H9 (cell line): ENCODE results near the gene CLEC14A. TPM values are rescaled to one million over a fixed set of nuclear protein-coding genes. Genes with fewer than 3 reads are reported as not detected.

ENCODE experiments used
- DNase-seq: peaks from one replicate; pipeline ENCODE4 v3.0.0-alpha.2; 2017
- H2AFZ ChIP-seq: one replicate; pipeline ENCODE4 v1.6.1; 2013; ENCODE audit warnings: mild to moderate bottlenecking, low read length, control low read depth, moderate library complexity
- H2AK5ac ChIP-seq: 2 replicates; pipeline ENCODE4 v1.6.1; 2013; ENCODE audit warnings: low read length, control low read depth, mixed read lengths; ENCODE audit not compliant: insufficient read length
- H2BK120ac ChIP-seq: one replicate; pipeline ENCODE4 v1.6.1; 2013; ENCODE audit warnings: low read depth, mild to moderate bottlenecking, low read length, control low read depth, inconsistent platforms; ENCODE audit not compliant: poor library complexity, severe bottlenecking
- H2BK12ac ChIP-seq: 2 replicates; pipeline ENCODE4 v1.6.1; 2013; ENCODE audit warnings: low read length, control low read depth, mixed read lengths, low read depth; ENCODE audit not compliant: insufficient read length
- H2BK15ac ChIP-seq: 2 replicates; pipeline ENCODE4 v1.6.1; 2013; ENCODE audit warnings: low read depth, low read length, control low read depth
- H2BK20ac ChIP-seq: one replicate; pipeline ENCODE4 v1.6.1; 2013; ENCODE audit warnings: low read depth, mild to moderate bottlenecking, low read length, control low read depth, inconsistent platforms; ENCODE audit not compliant: poor library complexity, severe bottlenecking
- H2BK5ac ChIP-seq: 2 replicates; pipeline ENCODE4 v1.6.1; 2013; ENCODE audit warnings: low read length, control low read depth, mixed read lengths; ENCODE audit not compliant: insufficient read length
- H3K14ac ChIP-seq: 2 replicates; pipeline ENCODE4 v1.6.1; 2013; ENCODE audit warnings: low read length, control low read depth; ENCODE audit not compliant: insufficient read depth
- H3K18ac ChIP-seq: 2 replicates; pipeline ENCODE4 v1.6.1; 2013; ENCODE audit warnings: low read depth, mild to moderate bottlenecking, mixed read lengths, low read length, control low read depth; ENCODE audit not compliant: insufficient read length
- H3K23ac ChIP-seq: 2 replicates; pipeline ENCODE4 v1.6.1; 2013; ENCODE audit warnings: low read length, control low read depth, mixed read lengths, low read depth; ENCODE audit not compliant: insufficient read length
- H3K23me2 ChIP-seq: 2 replicates; pipeline ENCODE4 v1.6.1; 2013; ENCODE audit warnings: low read depth, mild to moderate bottlenecking, mixed read lengths, low read length, control low read depth; ENCODE audit not compliant: insufficient read length, poor library complexity, severe bottlenecking
- H3K27ac ChIP-seq: 2 replicates; pipeline ENCODE4 v1.5.1; 2013; ENCODE audit warnings: low read length, control low read depth, mixed read lengths, low read depth; ENCODE audit not compliant: insufficient read length
- H3K27me3 ChIP-seq: 2 replicates; pipeline ENCODE4 v1.6.1; 2013; ENCODE audit warnings: low read length, control low read depth, inconsistent platforms; ENCODE audit not compliant: insufficient read depth
- H3K4ac ChIP-seq: 2 replicates; pipeline ENCODE4 v1.6.1; 2013; ENCODE audit warnings: low read depth, mild to moderate bottlenecking, control low read depth, inconsistent platforms, low read length, moderate library complexity
- H3K4me1 ChIP-seq: 2 replicates; pipeline ENCODE4 v1.6.1; 2013; ENCODE audit warnings: low read length, control low read depth, inconsistent platforms; ENCODE audit not compliant: insufficient read depth
- H3K4me2 ChIP-seq: 2 replicates; pipeline ENCODE4 v1.6.1; 2013; ENCODE audit warnings: low read length, control low read depth, mixed read lengths; ENCODE audit not compliant: insufficient read length, insufficient read depth
- H3K56ac ChIP-seq: 2 replicates; pipeline ENCODE4 v1.6.1; 2013; ENCODE audit warnings: low read depth, mild to moderate bottlenecking, mixed read lengths, low read length, control low read depth; ENCODE audit not compliant: insufficient read length
- H3K79me1 ChIP-seq: 2 replicates; pipeline ENCODE4 v1.6.1; 2013; ENCODE audit warnings: low read depth, mild to moderate bottlenecking, moderate library complexity, low read length, control low read depth, inconsistent platforms; ENCODE audit not compliant: insufficient read depth, poor library complexity, severe bottlenecking
- H3K79me2 ChIP-seq: 2 replicates; pipeline ENCODE4 v1.6.1; 2013; ENCODE audit warnings: low read length, control low read depth, inconsistent platforms; ENCODE audit not compliant: insufficient read depth
- H3K9ac ChIP-seq: 2 replicates; pipeline ENCODE4 v1.6.1; 2013; ENCODE audit warnings: low read length, control low read depth, mixed read lengths; ENCODE audit not compliant: insufficient read length; ENCODE audit errors: extremely low read depth
- H3K9me3 ChIP-seq: one replicate; pipeline ENCODE4 v1.6.1; 2013; ENCODE audit warnings: low read depth, low read length, inconsistent platforms; ENCODE audit not compliant: control insufficient read depth
- H3T11ph ChIP-seq: one replicate; pipeline ENCODE4 v1.6.1; 2013; ENCODE audit warnings: mild to moderate bottlenecking, low read length, control low read depth, inconsistent platforms
- H4K20me1 ChIP-seq: one replicate; pipeline ENCODE4 v1.6.1; 2013; ENCODE audit not compliant: control insufficient read depth, insufficient read length, insufficient read depth
- H4K5ac ChIP-seq: 2 replicates; pipeline ENCODE4 v1.6.1; 2013; ENCODE audit warnings: low read depth, mild to moderate bottlenecking, mixed read lengths, low read length, control low read depth; ENCODE audit not compliant: insufficient read length
- H4K8ac ChIP-seq: replicated peaks from 2 replicates; pipeline ENCODE4 v1.6.1; 2013; ENCODE audit warnings: low read length, control low read depth, mixed read lengths, low read depth; ENCODE audit not compliant: insufficient read length
- H4K91ac ChIP-seq: 2 replicates; pipeline ENCODE4 v1.6.1; 2013; ENCODE audit warnings: low read depth, mild to moderate bottlenecking, moderate library complexity, mixed read lengths, low read length, control low read depth; ENCODE audit not compliant: insufficient read length
- H3K27ac Mint-ChIP-seq, 3 experiments: 2 replicates in 2 of 3; 3 replicates in 1 of 3; pipeline ENCODE4 v1.8.0; 2020 to 2021; ENCODE audit warnings: mixed read lengths in 3 of 3, mild to moderate bottlenecking in 1 of 3, moderate library complexity in 1 of 3
- H3K27me3 Mint-ChIP-seq: 2 replicates; pipeline ENCODE4 v1.8.0; 2021; ENCODE audit warnings: low read depth, mild to moderate bottlenecking, moderate library complexity, mixed read lengths
- H3K36me3 Mint-ChIP-seq, 3 experiments: 2 replicates in 2 of 3; 3 replicates in 1 of 3; pipeline ENCODE4 v1.8.0; 2020 to 2021; ENCODE audit warnings: low read depth in 3 of 3, mixed read lengths in 3 of 3; ENCODE audit not compliant: insufficient read depth in 1 of 3
- H3K4me1 Mint-ChIP-seq, 2 experiments: 2 replicates each; pipeline ENCODE4 v1.8.0; 2020; ENCODE audit warnings: mixed read lengths in 2 of 2
- H3K4me3 Mint-ChIP-seq, 2 experiments: 2 replicates in 1 of 2; 3 replicates in 1 of 2; pipeline ENCODE4 v1.8.0; 2020 to 2021; ENCODE audit warnings: mild to moderate bottlenecking in 2 of 2, mixed read lengths in 2 of 2, moderate library complexity in 1 of 2
- H3K9me3 Mint-ChIP-seq, 2 experiments: 2 replicates in 1 of 2; 3 replicates in 1 of 2; pipeline ENCODE4 v1.8.0; 2020; ENCODE audit warnings: mild to moderate bottlenecking in 2 of 2, mixed read lengths in 2 of 2, moderate library complexity in 1 of 2
- WGBS: extraction: QIAGEN DNeasy Blood & Tissue Kit; methylation state at CpG from one replicate; pipeline ENCODE4 v1.1.7; 2013; ENCODE audit warnings: missing lambda C conversion rate, low lambda C conversion rate, mixed read lengths; ENCODE audit not compliant: insufficient read length; ENCODE audit errors: extremely low coverage; 5-methylcytosine and 5-hydroxymethylcytosine counted together
- long read RNA-seq: library from polyadenylated mRNA; unstranded; transcript quantifications from one replicate; pipeline ENCODE4 v2.0.0, GENCODE V29; 2020
- total RNA-seq: library from RNA; stranded (reverse); gene quantifications from 2 replicates; pipeline ENCODE4 v1.2.1, GENCODE V29; 2021
- TF ChIP-seq, protein P1 (sequence below): fragments of 200-600 bp; sonication (generic); conservative IDR thresholded peaks from 3 replicates; pipeline ENCODE4 v1.8.0; 2021; ENCODE audit warnings: antibody characterized with exemption, mild to moderate bottlenecking

Gene CLEC14A, protein sequence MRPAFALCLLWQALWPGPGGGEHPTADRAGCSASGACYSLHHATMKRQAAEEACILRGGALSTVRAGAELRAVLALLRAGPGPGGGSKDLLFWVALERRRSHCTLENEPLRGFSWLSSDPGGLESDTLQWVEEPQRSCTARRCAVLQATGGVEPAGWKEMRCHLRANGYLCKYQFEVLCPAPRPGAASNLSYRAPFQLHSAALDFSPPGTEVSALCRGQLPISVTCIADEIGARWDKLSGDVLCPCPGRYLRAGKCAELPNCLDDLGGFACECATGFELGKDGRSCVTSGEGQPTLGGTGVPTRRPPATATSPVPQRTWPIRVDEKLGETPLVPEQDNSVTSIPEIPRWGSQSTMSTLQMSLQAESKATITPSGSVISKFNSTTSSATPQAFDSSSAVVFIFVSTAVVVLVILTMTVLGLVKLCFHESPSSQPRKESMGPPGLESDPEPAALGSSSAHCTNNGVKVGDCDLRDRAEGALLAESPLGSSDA
- not detected in 2 replicates for total RNA-seq
- long read RNA-seq: 0 reads

DNA sequence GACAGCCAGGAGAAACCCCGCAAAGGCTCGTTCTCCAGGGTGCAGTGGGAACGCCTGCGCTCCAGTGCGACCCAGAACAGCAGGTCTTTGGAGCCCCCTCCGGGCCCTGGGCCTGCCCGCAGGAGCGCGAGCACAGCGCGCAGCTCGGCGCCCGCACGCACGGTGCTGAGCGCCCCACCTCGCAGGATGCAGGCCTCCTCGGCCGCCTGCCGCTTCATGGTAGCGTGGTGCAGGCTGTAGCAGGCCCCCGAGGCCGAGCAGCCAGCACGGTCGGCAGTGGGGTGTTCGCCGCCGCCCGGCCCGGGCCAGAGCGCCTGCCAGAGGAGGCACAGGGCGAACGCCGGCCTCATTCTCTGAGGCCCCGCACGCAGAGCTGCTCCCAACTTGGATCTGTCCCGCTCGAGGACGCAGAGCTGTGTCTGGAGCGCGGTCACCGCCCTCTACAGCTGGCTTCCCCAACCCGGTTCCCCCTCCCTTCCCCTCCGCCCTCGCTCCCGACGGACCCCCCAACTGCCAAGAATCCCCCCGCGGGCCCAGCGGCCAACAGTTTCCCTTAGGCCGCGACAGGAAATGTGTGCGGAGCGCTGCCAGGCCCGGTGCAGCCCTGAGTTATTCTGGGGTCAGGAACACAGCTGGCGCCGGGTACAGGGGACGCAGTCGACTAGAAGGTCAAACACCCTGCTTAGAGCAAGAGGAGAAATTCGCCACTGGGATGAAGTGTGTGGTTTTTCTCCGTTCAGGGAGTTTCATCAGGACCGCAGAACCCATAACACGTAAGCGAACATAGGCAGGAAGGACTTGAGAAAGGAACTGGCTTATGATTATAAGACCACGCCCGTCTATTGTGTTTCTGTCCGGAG, at the start of gene CLEC14A:
TSS of gene CLEC14A (minus strand) at position 421 of the 860 bp plus-strand sequence. CDS start at position 350, 71 bp downstream.
- peaks cover 29% of the 10 kb centered on the region for H3K27me3 ChIP-seq
- TF ChIP-seq, protein P1, sequence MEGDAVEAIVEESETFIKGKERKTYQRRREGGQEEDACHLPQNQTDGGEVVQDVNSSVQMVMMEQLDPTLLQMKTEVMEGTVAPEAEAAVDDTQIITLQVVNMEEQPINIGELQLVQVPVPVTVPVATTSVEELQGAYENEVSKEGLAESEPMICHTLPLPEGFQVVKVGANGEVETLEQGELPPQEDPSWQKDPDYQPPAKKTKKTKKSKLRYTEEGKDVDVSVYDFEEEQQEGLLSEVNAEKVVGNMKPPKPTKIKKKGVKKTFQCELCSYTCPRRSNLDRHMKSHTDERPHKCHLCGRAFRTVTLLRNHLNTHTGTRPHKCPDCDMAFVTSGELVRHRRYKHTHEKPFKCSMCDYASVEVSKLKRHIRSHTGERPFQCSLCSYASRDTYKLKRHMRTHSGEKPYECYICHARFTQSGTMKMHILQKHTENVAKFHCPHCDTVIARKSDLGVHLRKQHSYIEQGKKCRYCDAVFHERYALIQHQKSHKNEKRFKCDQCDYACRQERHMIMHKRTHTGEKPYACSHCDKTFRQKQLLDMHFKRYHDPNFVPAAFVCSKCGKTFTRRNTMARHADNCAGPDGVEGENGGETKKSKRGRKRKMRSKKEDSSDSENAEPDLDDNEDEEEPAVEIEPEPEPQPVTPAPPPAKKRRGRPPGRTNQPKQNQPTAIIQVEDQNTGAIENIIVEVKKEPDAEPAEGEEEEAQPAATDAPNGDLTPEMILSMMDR: peak; percentile 34; the same call in 1 of the 3 replicates
- H3K27ac ChIP-seq: no peak within 1 kb of the TSS
- H3K56ac ChIP-seq: no peak within 1 kb of the TSS
- no peaks in the 10 kb centered on the region for H3K79me1 ChIP-seq
- no peak within 1 kb of the TSS for H2BK15ac ChIP-seq
- no peak within 1 kb of the TSS for H3K27ac Mint-ChIP-seq
- peaks cover 13% of the 10 kb centered on the region for H3K23me2 ChIP-seq
- no peak within 1 kb of the TSS for H2BK12ac ChIP-seq
- H2BK20ac ChIP-seq: no peak within 1 kb of the TSS
- peak; percentile 64 for DNase-seq
- H3T11ph ChIP-seq: no peak within 1 kb of the TSS
- H2BK5ac ChIP-seq: no peak within 1 kb of the TSS
- H2BK120ac ChIP-seq: no peak within 1 kb of the TSS
- H4K20me1 ChIP-seq: no peaks in the 10 kb centered on the region
- no peaks in the 10 kb centered on the region; a peak in 1 of 7 replicates for H3K36me3 Mint-ChIP-seq
- 0 out of 2 replicates have a peak, but pooled peaks cover 2% of the 10 kb centered on the region for H3K4me1 ChIP-seq
- no peak within 1 kb of the TSS for H3K18ac ChIP-seq
- H3K9ac ChIP-seq: no peak within 1 kb of the TSS
- H4K8ac ChIP-seq: no peak within 1 kb of the TSS
- H3K23ac ChIP-seq: no peak within 1 kb of the TSS
- peak within 1 kb of the TSS; percentile 59 to 71 for H3K4me3 Mint-ChIP-seq
- no peaks in the 10 kb centered on the region; a peak in 1 of 5 replicates for H3K9me3 Mint-ChIP-seq
- H3K27me3 Mint-ChIP-seq: peaks cover 81% of the 10 kb centered on the region
- no peaks in the 10 kb centered on the region for H3K79me2 ChIP-seq
- no peak within 1 kb of the TSS for H4K91ac ChIP-seq
- H2AK5ac ChIP-seq: no peak within 1 kb of the TSS
- peaks cover 9 to 11% of the 10 kb centered on the region in 2 experiments for H3K4me1 Mint-ChIP-seq
- no peak within 1 kb of the TSS; the same call in 1 of the 2 replicates for H3K14ac ChIP-seq
- no peak within 1 kb of the TSS for H2AFZ ChIP-seq
- H4K5ac ChIP-seq: no peak within 1 kb of the TSS
- peak within 1 kb of the TSS; percentile 72 for H3K4me2 ChIP-seq
- WGBS: no CpG with 5 or more reads among the region's 68 CpGs
- H3K4ac ChIP-seq: no peak within 1 kb of the TSS
- no peaks in the 10 kb centered on the region for H3K9me3 ChIP-seq
